DND-41 (cell line): ENCODE measurements around the gene UNCX.

Experiments
- ATAC-seq: fragments of 200-7000 bp; cut with Tn5 transposase; 3 replicates; pipeline ENCODE4 v1.9.1; 2021; ENCODE audit warnings: low read depth; ENCODE audit not compliant: insufficient read depth
- DNase-seq: peaks from one replicate; pipeline ENCODE4 v3.0.0-alpha.2; 2020
- H2AFZ ChIP-seq: 2 replicates; pipeline ENCODE4 v1.6.0; 2012; ENCODE audit warnings: low read depth, low read length
- H3K27ac ChIP-seq: 2 replicates; pipeline ENCODE4 v1.5.1; 2012; ENCODE audit warnings: low read length, inconsistent platforms
- H3K27me3 ChIP-seq: fragments of 200-600 bp; sonication (generic); 2 replicates; pipeline ENCODE4 v1.6.0; 2012; ENCODE audit warnings: low read length, mild to moderate bottlenecking, inconsistent platforms; ENCODE audit not compliant: insufficient read depth, poor library complexity
- H3K36me3 ChIP-seq: 2 replicates; pipeline ENCODE4 v1.5.1; 2012; ENCODE audit warnings: low read length, inconsistent platforms; ENCODE audit not compliant: insufficient read depth
- H3K4me1 ChIP-seq: 2 replicates; pipeline ENCODE4 v1.5.1; 2012; ENCODE audit warnings: mild to moderate bottlenecking, low read length; ENCODE audit not compliant: insufficient read depth
- H3K4me2 ChIP-seq: 2 replicates; pipeline ENCODE4 v1.6.0; 2012; ENCODE audit warnings: mild to moderate bottlenecking, moderate library complexity, low read length, inconsistent platforms; ENCODE audit not compliant: insufficient read depth
- H3K4me3 ChIP-seq, 2 experiments: fragments of 200-600 bp in 1 of 2; shearing (Covaris generic) in 1 of 2; 2 replicates each; pipeline ENCODE4 v1.5.1; 2012 to 2016; ENCODE audit warnings: inconsistent platforms in 2 of 2, low read length in 2 of 2, mild to moderate bottlenecking in 2 of 2, low read depth in 1 of 2, moderate library complexity in 1 of 2
- H3K79me2 ChIP-seq: 2 replicates; pipeline ENCODE4 v1.6.0; 2012; ENCODE audit warnings: low read length, inconsistent platforms; ENCODE audit not compliant: insufficient read depth
- H3K9ac ChIP-seq: 2 replicates; pipeline ENCODE4 v1.6.0; 2012; ENCODE audit warnings: low read depth, mild to moderate bottlenecking, inconsistent platforms, low read length, moderate library complexity
- H3K9me3 ChIP-seq: 2 replicates; pipeline ENCODE4 v1.5.1; 2012; ENCODE audit warnings: low read length, moderate library complexity, mild to moderate bottlenecking, inconsistent platforms; ENCODE audit not compliant: insufficient read depth, severe bottlenecking
- H4K20me1 ChIP-seq: 2 replicates; pipeline ENCODE4 v1.6.0; 2012; ENCODE audit warnings: low read length; ENCODE audit not compliant: insufficient read depth
- EZH2 ChIP-seq: IDR thresholded peaks from 3 replicates; pipeline ENCODE4 v1.6.1; 2012; ENCODE audit warnings: borderline replicate concordance, low read depth, mild to moderate bottlenecking, moderate library complexity, low read length, inconsistent platforms; ENCODE audit not compliant: severe bottlenecking
- TF ChIP-seq, protein P1 (sequence below): IDR thresholded peaks from 2 replicates; pipeline ENCODE4 v1.5.1; 2012; ENCODE audit warnings: borderline replicate concordance, low read length, moderate library complexity, mild to moderate bottlenecking; ENCODE audit not compliant: poor library complexity, severe bottlenecking; ENCODE audit errors: extremely low read depth

UNCX gene

DNA sequence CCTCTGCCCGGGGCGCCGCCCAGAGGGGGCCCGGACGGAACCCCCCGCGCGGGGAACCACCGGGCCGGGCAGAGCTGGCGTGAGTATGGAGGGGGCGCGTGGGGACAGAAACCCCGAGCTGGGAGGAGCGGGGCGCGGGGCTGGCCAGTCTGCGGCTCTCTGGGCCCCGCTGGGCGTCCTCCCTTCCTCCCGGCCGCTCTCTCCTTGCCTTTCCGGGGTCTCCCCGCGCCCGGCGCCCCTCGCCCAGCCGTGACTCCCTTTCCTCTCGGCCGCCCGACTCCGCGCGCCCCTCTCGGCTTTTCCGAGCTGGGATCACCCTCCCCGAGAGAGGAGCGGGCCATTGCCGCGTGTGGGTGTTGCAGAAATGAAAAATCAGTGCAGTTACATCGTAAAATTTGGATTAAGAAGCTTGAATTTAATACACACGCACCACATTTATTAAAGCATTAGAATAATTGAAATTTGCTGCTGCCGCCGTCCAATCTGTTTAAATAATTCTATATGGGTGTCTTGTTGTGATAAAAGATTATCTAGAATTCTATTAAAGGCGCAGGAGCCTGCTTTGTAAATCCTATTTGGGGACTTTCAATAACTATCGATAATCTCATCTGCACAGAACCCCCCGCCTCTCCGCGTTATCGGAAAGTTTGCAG, 9.1 kb downstream of the UNCX start:
- H3K9ac ChIP-seq = no peak overlapping the region
- H3K4me1 ChIP-seq = no peaks in the 10 kb centered on the region
- H3K4me3 ChIP-seq = no peak overlapping the region
- H4K20me1 ChIP-seq = no peaks in the 10 kb centered on the region
- DNase-seq (no peak), ATAC-seq (no peak)
- H2AFZ ChIP-seq = no peak overlapping the region
- no peak overlapping the region for H3K4me2 ChIP-seq
- H3K27ac ChIP-seq = no peak overlapping the region
- peaks cover 10% of the 10 kb centered on the region for H3K27me3 ChIP-seq
- H3K36me3 ChIP-seq = no peaks in the 10 kb centered on the region
- no peak for TF ChIP-seq EZH2
- TF ChIP-seq, protein P1, sequence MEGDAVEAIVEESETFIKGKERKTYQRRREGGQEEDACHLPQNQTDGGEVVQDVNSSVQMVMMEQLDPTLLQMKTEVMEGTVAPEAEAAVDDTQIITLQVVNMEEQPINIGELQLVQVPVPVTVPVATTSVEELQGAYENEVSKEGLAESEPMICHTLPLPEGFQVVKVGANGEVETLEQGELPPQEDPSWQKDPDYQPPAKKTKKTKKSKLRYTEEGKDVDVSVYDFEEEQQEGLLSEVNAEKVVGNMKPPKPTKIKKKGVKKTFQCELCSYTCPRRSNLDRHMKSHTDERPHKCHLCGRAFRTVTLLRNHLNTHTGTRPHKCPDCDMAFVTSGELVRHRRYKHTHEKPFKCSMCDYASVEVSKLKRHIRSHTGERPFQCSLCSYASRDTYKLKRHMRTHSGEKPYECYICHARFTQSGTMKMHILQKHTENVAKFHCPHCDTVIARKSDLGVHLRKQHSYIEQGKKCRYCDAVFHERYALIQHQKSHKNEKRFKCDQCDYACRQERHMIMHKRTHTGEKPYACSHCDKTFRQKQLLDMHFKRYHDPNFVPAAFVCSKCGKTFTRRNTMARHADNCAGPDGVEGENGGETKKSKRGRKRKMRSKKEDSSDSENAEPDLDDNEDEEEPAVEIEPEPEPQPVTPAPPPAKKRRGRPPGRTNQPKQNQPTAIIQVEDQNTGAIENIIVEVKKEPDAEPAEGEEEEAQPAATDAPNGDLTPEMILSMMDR = no peak
- H3K9me3 ChIP-seq = no peaks in the 10 kb centered on the region
- no peaks in the 10 kb centered on the region for H3K79me2 ChIP-seq

- no peaks in the 10 kb centered on the region for H3K79me2 ChIP-seq
- DNase-seq (no peak), ATAC-seq (no peak)
- H3K4me3 ChIP-seq = no peak overlapping the region
- H3K4me1 ChIP-seq = no peaks in the 10 kb centered on the region
- TF ChIP-seq EZH2 = no peak
- TF ChIP-seq, protein P1 = no peak
- H2AFZ ChIP-seq = no peak overlapping the region
- H4K20me1 ChIP-seq = no peaks in the 10 kb centered on the region
- no peak overlapping the region for H3K27ac ChIP-seq
- no peak overlapping the region for H3K9ac ChIP-seq
- H3K9me3 ChIP-seq = no peaks in the 10 kb centered on the region
- peaks cover 10% of the 10 kb centered on the region for H3K27me3 ChIP-seq
- H3K4me2 ChIP-seq = no peak overlapping the region
- H3K36me3 ChIP-seq = no peaks in the 10 kb centered on the region
Observed at GRCh38 chr7:1242256-1242605, 9.6 kb downstream of the UNCX start.

GRCh38 chr7:1242606-1243289, 10.1 kb downstream of the UNCX start:
- Histone ChIP-seq H3K27me3 (peaks cover 11% of the 10 kb centered on the region), H3K4me2 (no peak overlapping the region), H3K27ac (no peak overlapping the region), H3K36me3 (no peaks in the 10 kb centered on the region), H3K4me3 (no peak overlapping the region), H2AFZ (no peak overlapping the region), H3K9me3 (no peaks in the 10 kb centered on the region), H3K9ac (no peak overlapping the region), H3K4me1 (peaks cover 2% of the 10 kb centered on the region; the same call in 1 of the 2 replicates), H3K79me2 (no peaks in the 10 kb centered on the region), H4K20me1 (no peaks in the 10 kb centered on the region)
- TF ChIP-seq, protein P1 = no peak
- no peak for TF ChIP-seq EZH2
- DNase-seq (no peak), ATAC-seq (no peak)
